ENCODE data around the gene UTF1. TPM values are rescaled to one million over a fixed set of nuclear protein-coding genes. Genes with fewer than 3 reads are reported as not detected.
A peak's percentile ranks its signal among the peaks of the same experiment; 100 is the strongest.

Gene UTF1
- total and polyA plus RNA-seq, 8 donors = not detected

- no peak overlapping the region for H3K27ac ChIP-seq
- H3K27me3 ChIP-seq = no peaks in the 10 kb centered on the region
- H3K4me3 ChIP-seq = no peak overlapping the region
- no peaks in the 10 kb centered on the region for H3K9me3 ChIP-seq
- 91 to 95% methylated on average over 17 to 22 of the region's 22 CpGs for WGBS, 2 donors
- FAIRE-seq = no peak
- DNase-seq = peak in 1 of 6 donors; percentile 69
- peaks cover 0 to 6% (median 0%) of the 10 kb centered on the region in 3 donors for H3K36me3 ChIP-seq
- no peak for ATAC-seq
- TF ChIP-seq, protein P1, sequence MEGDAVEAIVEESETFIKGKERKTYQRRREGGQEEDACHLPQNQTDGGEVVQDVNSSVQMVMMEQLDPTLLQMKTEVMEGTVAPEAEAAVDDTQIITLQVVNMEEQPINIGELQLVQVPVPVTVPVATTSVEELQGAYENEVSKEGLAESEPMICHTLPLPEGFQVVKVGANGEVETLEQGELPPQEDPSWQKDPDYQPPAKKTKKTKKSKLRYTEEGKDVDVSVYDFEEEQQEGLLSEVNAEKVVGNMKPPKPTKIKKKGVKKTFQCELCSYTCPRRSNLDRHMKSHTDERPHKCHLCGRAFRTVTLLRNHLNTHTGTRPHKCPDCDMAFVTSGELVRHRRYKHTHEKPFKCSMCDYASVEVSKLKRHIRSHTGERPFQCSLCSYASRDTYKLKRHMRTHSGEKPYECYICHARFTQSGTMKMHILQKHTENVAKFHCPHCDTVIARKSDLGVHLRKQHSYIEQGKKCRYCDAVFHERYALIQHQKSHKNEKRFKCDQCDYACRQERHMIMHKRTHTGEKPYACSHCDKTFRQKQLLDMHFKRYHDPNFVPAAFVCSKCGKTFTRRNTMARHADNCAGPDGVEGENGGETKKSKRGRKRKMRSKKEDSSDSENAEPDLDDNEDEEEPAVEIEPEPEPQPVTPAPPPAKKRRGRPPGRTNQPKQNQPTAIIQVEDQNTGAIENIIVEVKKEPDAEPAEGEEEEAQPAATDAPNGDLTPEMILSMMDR (IDR thresholded peaks at IDR 0.05) = no peak
- no peaks in the 10 kb centered on the region for H3K4me1 ChIP-seq
- intact Hi-C loops (cut with DNase I) = no loop called here
Observed at GRCh38 chr10:133267829-133268228, 37.8 kb downstream of the UTF1 start.

DNA sequence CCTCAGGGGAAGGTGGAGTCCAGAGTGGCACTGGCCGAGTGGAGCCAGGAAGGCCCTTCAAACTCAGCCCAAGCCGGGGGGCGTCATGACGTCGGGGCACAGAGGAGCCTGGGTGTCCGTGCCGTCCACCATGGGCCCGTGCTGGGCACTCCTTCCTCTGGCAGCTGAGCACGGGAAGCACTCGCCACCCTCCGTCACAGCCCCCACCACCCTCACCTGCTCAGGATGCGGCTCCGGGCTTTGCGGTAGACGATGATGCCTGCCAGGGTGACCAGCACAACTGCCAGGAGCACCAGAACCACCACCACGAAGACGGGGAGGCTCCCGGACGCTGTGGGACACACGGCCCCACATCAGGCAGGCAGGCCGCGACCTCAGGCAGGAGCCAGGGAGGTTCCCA is 38.5 kb downstream of the UTF1 start:
- 95% methylated on average over 20 to 22 of the region's 22 CpGs for WGBS, 2 donors
- TF ChIP-seq, protein P1 (IDR thresholded peaks at IDR 0.05) = no peak
- Histone ChIP-seq H3K9me3 (no peaks in the 10 kb centered on the region), H3K27ac (no peak overlapping the region), H3K4me1 (no peaks in the 10 kb centered on the region), H3K4me3 (no peak overlapping the region), H3K36me3 (peaks cover 0 to 6% (median 0%) of the 10 kb centered on the region in 3 donors), H3K27me3 (no peaks in the 10 kb centered on the region)
- intact Hi-C loops (cut with DNase I) = no loop called here
- ATAC-seq = no peak
- FAIRE-seq = no peak
- DNase-seq = no peak

DNA sequence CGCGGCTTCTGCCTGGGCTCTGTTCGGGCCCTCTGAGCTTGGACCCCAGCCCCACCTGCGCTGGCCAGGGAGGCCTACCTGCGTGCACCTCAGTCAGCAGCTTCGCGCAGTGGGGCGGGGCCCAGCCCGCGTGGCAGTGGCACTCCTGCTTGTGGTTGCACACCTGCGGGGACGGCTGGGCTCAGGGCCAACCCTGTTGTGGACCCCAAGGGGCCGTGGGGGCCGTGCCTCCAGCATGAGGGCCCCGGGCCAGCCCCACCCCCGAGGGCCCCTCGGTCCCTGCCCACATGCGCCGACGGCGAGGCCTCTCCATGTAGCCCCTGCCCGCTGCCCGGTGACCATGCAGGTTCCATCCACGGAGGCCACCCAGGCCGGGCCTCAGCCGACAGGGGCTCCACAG is 39.4 kb downstream of the UTF1 start:
- TF ChIP-seq, protein P1 (IDR thresholded peaks at IDR 0.05) = no peak
- H3K4me3 ChIP-seq = no peak overlapping the region
- intact Hi-C loops (cut with DNase I) = no loop called here
- 90 to 92% methylated on average over 17 to 26 of the region's 26 CpGs for WGBS, 2 donors
- FAIRE-seq (no peak), DNase-seq (no peak), ATAC-seq (no peak)
- no peak overlapping the region for H3K27ac ChIP-seq
- peaks cover 0 to 6% (median 0%) of the 10 kb centered on the region in 3 donors for H3K36me3 ChIP-seq
- H3K9me3 ChIP-seq = no peaks in the 10 kb centered on the region
- H3K4me1 ChIP-seq = no peaks in the 10 kb centered on the region
- H3K27me3 ChIP-seq = no peaks in the 10 kb centered on the region

GRCh38 chr10:133270204-133270603 is 40.2 kb downstream of the UTF1 start:
- Histone ChIP-seq H3K27me3 (no peaks in the 10 kb centered on the region), H3K4me1 (no peaks in the 10 kb centered on the region), H3K4me3 (no peak overlapping the region), H3K36me3 (peaks cover 0 to 6% (median 0%) of the 10 kb centered on the region in 3 donors), H3K27ac (no peak overlapping the region), H3K9me3 (no peaks in the 10 kb centered on the region)
- no peak for ATAC-seq
- 90 to 92% methylated on average over 20 of the region's 20 CpGs for WGBS, 2 donors
- intact Hi-C loops (cut with DNase I) = no loop called here
- FAIRE-seq = no peak
- TF ChIP-seq, protein P1 (IDR thresholded peaks at IDR 0.05) = no peak
- no peak for DNase-seq

- no peak for ATAC-seq
- no peak for FAIRE-seq
- WGBS, 2 donors = 94 to 96% methylated on average over 18 to 19 of the region's 19 CpGs
- intact Hi-C loops (cut with DNase I) = no loop called here
- Histone ChIP-seq H3K27ac (no peak overlapping the region), H3K4me3 (no peak overlapping the region), H3K9me3 (no peaks in the 10 kb centered on the region), H3K4me1 (no peaks in the 10 kb centered on the region), H3K36me3 (peaks cover 0 to 6% (median 0%) of the 10 kb centered on the region in 3 donors), H3K27me3 (no peaks in the 10 kb centered on the region)
- TF ChIP-seq, protein P1 (IDR thresholded peaks at IDR 0.05) = no peak
- no peak for DNase-seq
Observed at GRCh38 chr10:133270773-133271297, 40.8 kb downstream of the UTF1 start.
